Activated T-helper 17 cell treated with anti-CD3 and anti-CD28 coated beads, Interleukin-2, amount 50 U/mL, for 72 hours (primary cell): ENCODE measurements around the gene THAP6. TPM values are rescaled to one million over a fixed set of nuclear protein-coding genes. Genes with fewer than 3 reads are reported as not detected.
A peak's percentile ranks its signal among the peaks of the same experiment; 100 is the strongest.
"Not testable (repeated sequence)": the region's sequence is repeated elsewhere in the genome, so short reads cannot be mapped to it uniquely, and the experiment has no call there.

Source experiments
- ATAC-seq: fragments of 150-1000 bp; cut with Tn5 transposase; replicated peaks from 2 replicates; pipeline ENCODE4 v1.10.0; 2021; ENCODE audit warnings: mild to moderate bottlenecking, moderate library complexity
- H3K27ac Mint-ChIP-seq: one replicate; pipeline ENCODE4 v1.8.0; 2022; ENCODE audit warnings: mixed read lengths
- H3K27me3 Mint-ChIP-seq: one replicate; pipeline ENCODE4 v1.8.0; 2022; ENCODE audit warnings: mixed read lengths
- H3K36me3 Mint-ChIP-seq: one replicate; pipeline ENCODE4 v1.8.0; 2022; ENCODE audit warnings: low read depth, mild to moderate bottlenecking, mixed read lengths
- H3K4me1 Mint-ChIP-seq: one replicate; pipeline ENCODE4 v1.8.0; 2022; ENCODE audit warnings: mixed read lengths
- H3K4me3 Mint-ChIP-seq: one replicate; pipeline ENCODE4 v1.8.0; 2022; ENCODE audit warnings: mild to moderate bottlenecking, mixed read lengths
- H3K9me3 Mint-ChIP-seq: one replicate; pipeline ENCODE4 v1.8.0; 2022; ENCODE audit warnings: mixed read lengths
- total RNA-seq, 2 donors: library from RNA; stranded (reverse); gene quantifications; one replicate each; pipeline ENCODE4 v1.2.3, GENCODE V29; 2022

The THAP6 gene
- total RNA-seq, 2 donors from 2014 or later: 15.8 to 25.4 TPM

DNA sequence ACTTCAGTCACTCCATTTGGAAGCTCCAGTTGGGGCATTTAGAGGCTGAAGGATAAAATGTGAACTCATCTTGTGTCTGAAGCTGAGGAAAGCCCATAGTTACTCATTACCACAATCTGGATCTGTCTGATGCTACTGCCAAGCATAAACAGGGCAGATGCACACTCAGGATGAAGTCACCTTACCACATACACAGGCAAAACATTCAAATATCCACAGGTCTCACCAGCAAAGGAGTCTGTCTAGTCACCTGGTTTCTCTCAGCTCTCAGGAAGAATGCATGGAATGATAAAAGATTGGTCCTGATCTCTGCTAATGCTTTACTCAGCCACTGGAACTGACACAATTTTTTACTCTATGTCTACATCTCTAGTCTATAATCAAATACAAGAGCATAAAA, 28.6 kb downstream of the THAP6 start:
- Mint-ChIP-seq H3K4me3 (no peak overlapping the region), H3K4me1 (no peaks in the 10 kb centered on the region), H3K27me3 (no peaks in the 10 kb centered on the region), H3K36me3 (peaks cover 14% of the 10 kb centered on the region), H3K9me3 (no peaks in the 10 kb centered on the region), H3K27ac (no peak overlapping the region)
- ATAC-seq: peak; percentile 97

DNA sequence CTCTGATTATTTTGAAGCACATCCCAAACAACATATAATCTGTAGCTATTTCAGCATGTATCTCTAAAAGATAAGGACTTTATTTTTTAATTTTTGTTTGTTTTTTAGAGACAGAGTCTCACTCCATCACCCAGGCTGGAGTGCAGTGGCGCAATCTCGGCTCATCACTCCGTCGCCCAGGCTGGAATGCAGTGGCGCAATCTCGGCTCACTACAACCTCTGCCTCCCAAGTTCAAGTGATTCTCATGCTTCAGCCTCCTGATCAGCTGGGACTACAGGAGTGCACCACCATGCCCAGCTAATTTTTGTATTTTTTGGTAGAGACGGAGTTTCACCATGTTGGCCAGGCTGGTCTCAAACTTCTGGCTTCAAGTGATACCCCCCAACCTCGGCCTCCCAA, 29.9 kb downstream of the THAP6 start:
- H3K27me3 Mint-ChIP-seq, H3K4me3 Mint-ChIP-seq, H3K9me3 Mint-ChIP-seq, ATAC-seq, H3K4me1 Mint-ChIP-seq: not testable (repeated sequence)
- Mint-ChIP-seq H3K27ac (peak overlapping the region; percentile 36), H3K36me3 (peaks cover 14% of the 10 kb centered on the region)

- H3K4me3 Mint-ChIP-seq: no peak overlapping the region
Observed at GRCh38 chr4:75544870-75545269, 30.6 kb downstream of the THAP6 start.

GRCh38 chr4:75545526-75545925, 31.3 kb downstream of the THAP6 start:
- H3K4me3 Mint-ChIP-seq: no peak overlapping the region
- H3K9me3 Mint-ChIP-seq: no peaks in the 10 kb centered on the region
- peaks cover 6% of the 10 kb centered on the region for H3K4me1 Mint-ChIP-seq
- H3K27ac Mint-ChIP-seq: no peak overlapping the region
- ATAC-seq: no peak
- H3K36me3 Mint-ChIP-seq: peaks cover 14% of the 10 kb centered on the region
- H3K27me3 Mint-ChIP-seq: no peaks in the 10 kb centered on the region

More at GRCh38 chr4:75544870-75545269, 30.6 kb downstream of the THAP6 start:
- Mint-ChIP-seq H3K36me3 (peaks cover 14% of the 10 kb centered on the region), H3K27ac (peak overlapping the region; percentile 36), H3K4me1 (peaks cover 6% of the 10 kb centered on the region), H3K27me3 (no peaks in the 10 kb centered on the region), H3K9me3 (no peaks in the 10 kb centered on the region)
- ATAC-seq: no peak

DNA sequence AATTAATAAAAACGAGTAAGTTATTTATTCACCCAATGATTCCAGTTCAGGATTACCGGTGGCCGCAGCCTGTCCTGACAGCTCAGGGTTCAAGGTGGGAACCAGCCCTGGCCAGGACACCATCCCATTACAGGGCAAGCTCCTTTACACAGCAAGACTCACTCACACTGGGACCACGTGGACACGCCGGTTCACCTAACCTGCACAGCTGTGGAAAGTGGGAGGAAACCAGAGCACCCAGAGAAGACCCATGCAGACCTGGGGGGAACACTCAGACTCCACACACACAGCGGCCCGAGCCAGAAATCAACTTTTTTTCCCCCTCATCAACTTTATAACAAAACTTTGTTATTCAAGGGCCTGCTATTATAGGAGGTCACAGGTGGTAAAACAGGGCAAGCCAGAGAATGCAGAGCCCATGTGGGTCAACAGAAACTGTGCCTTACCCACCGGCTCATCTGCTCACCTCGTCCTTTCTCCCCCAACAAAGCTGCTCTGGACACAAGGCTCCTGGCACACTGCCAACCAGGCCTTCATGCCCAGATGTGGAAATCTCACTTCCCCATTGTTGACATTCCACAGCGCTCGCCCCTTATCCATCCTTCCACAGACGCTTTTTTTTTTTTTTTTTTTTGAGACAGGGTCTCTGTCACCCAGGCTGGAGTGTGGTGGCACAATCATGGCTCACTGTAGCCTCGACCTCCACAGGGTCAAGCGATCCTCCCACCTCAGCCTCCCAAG, 33.5 kb downstream of the THAP6 start:
- peaks cover 6% of the 10 kb centered on the region for H3K36me3 Mint-ChIP-seq
- ATAC-seq: no peak
- no peaks in the 10 kb centered on the region for H3K27me3 Mint-ChIP-seq
- no peak overlapping the region for H3K27ac Mint-ChIP-seq
- H3K4me1 Mint-ChIP-seq: peaks cover 6% of the 10 kb centered on the region
- no peak overlapping the region for H3K4me3 Mint-ChIP-seq
- no peaks in the 10 kb centered on the region for H3K9me3 Mint-ChIP-seq

GRCh38 chr4:75549019-75549418, 34.7 kb downstream of the THAP6 start:
- Mint-ChIP-seq H3K4me3 (no peak overlapping the region), H3K36me3 (peaks cover 6% of the 10 kb centered on the region), H3K27ac (no peak overlapping the region), H3K27me3 (no peaks in the 10 kb centered on the region), H3K4me1 (peaks cover 6% of the 10 kb centered on the region), H3K9me3 (no peaks in the 10 kb centered on the region)
- ATAC-seq: no peak

- no peak overlapping the region for H3K27ac Mint-ChIP-seq
- H3K4me3 Mint-ChIP-seq: no peak overlapping the region
- H3K4me1 Mint-ChIP-seq: peaks cover 12% of the 10 kb centered on the region
- H3K27me3 Mint-ChIP-seq: peaks cover 3% of the 10 kb centered on the region
- no peaks in the 10 kb centered on the region for H3K9me3 Mint-ChIP-seq
- ATAC-seq: no peak
- no peaks in the 10 kb centered on the region for H3K36me3 Mint-ChIP-seq
Observed at GRCh38 chr4:75552452-75552851, 38.2 kb downstream of the THAP6 start.

DNA sequence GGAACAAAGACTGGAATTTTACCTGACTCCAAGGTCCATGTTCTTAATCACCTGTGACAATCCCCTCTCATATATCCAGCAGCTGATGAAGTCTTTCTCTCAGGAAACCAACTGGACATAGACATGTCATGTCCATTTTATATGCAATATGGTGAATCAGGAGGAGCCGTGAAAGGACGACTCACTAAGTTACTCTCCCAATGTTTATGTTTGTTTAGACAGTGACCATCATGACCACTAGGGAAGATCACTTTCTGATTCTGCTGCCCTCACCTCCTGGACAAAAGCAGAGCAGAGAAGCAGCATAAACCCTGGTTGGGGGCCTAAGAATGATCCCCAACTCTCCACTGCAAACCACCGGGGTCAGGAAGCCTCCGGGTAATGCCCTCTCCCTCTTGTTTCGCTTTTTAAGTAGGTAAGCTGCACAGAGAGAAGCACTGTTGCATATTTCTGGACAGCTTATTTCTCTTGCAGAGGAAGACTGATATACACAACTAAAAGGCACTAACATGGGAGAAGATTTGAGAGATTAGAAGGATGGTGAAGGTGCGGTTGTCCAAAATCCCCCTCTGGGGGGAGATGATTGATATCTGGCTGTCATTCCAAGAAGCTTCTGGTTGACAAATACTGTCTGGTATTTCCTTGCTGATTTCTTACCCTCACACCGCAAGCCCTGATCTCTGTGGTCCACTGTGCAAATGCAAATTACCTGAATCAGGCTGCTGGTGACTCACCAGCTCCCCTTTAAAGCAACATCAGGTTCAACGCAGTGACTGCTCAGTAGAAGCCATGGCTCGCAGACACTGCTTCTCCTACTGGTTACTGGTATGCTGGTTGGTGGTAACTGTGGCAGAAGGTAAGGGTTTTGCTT, 41.3 kb downstream of the THAP6 start, which contains the start of gene ODAPH:
Gene ODAPH, plus strand, starts transcription at position 773 of the 871 bp plus-strand sequence. Its CDS starts 17 bp downstream, at position 790.
- ATAC-seq: peak; percentile 97
- H3K27me3 Mint-ChIP-seq: peaks cover 12% of the 10 kb centered on the region
- no peak within 1 kb of the TSS for H3K27ac Mint-ChIP-seq

GRCh38 chr4:75557696-75558095, 43.4 kb downstream of the THAP6 start:
- ATAC-seq: no peak
- peaks cover 6% of the 10 kb centered on the region for H3K4me1 Mint-ChIP-seq
- H3K27ac Mint-ChIP-seq: no peak overlapping the region
- H3K4me3 Mint-ChIP-seq: no peak overlapping the region
- peaks cover 15% of the 10 kb centered on the region for H3K27me3 Mint-ChIP-seq
- no peaks in the 10 kb centered on the region for H3K9me3 Mint-ChIP-seq
- no peaks in the 10 kb centered on the region for H3K36me3 Mint-ChIP-seq

More for the DNA sequence above, 41.3 kb downstream of the THAP6 start, which contains the start of gene ODAPH:
- H3K4me1 Mint-ChIP-seq: peaks cover 6% of the 10 kb centered on the region
- no peaks in the 10 kb centered on the region for H3K36me3 Mint-ChIP-seq
- H3K9me3 Mint-ChIP-seq: no peaks in the 10 kb centered on the region
- H3K4me3 Mint-ChIP-seq: peak within 1 kb of the TSS; percentile 49

GRCh38 chr4:75561789-75562188, 47.5 kb downstream of the THAP6 start:
- no peaks in the 10 kb centered on the region for H3K36me3 Mint-ChIP-seq

DNA sequence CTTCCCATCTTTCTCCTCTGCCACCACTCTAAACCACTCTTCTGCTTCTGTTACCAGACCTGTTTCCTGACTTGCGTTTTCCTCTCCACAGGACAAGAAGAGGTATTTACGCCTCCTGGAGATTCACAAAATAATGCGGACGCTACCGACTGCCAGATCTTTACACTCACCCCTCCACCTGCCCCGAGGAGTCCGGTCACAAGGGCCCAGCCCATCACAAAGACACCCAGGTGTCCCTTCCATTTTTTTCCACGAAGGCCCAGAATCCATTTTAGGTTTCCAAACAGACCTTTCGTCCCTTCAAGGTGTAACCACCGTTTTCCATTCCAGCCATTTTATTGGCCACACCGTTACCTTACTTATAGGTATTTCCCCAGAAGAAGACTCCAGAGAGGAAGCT, 49.8 kb downstream of the THAP6 start:
- H3K4me1 Mint-ChIP-seq: no peaks in the 10 kb centered on the region
- H3K9me3 Mint-ChIP-seq: no peaks in the 10 kb centered on the region
- no peak overlapping the region for H3K4me3 Mint-ChIP-seq
- no peak for ATAC-seq
- peaks cover 10% of the 10 kb centered on the region for H3K27me3 Mint-ChIP-seq
- no peak overlapping the region for H3K27ac Mint-ChIP-seq
- H3K36me3 Mint-ChIP-seq: no peaks in the 10 kb centered on the region

More at GRCh38 chr4:75561789-75562188, 47.5 kb downstream of the THAP6 start:
- H3K27ac Mint-ChIP-seq: no peak overlapping the region
- ATAC-seq: no peak
- no peaks in the 10 kb centered on the region for H3K4me1 Mint-ChIP-seq
- H3K4me3 Mint-ChIP-seq: no peak overlapping the region
- peaks cover 16% of the 10 kb centered on the region for H3K27me3 Mint-ChIP-seq
- no peaks in the 10 kb centered on the region for H3K9me3 Mint-ChIP-seq

- ATAC-seq: no peak
- no peaks in the 10 kb centered on the region for H3K36me3 Mint-ChIP-seq
- no peaks in the 10 kb centered on the region for H3K9me3 Mint-ChIP-seq
- H3K4me1 Mint-ChIP-seq: no peaks in the 10 kb centered on the region
- H3K27ac Mint-ChIP-seq: no peak overlapping the region
- H3K27me3 Mint-ChIP-seq: peaks cover 7% of the 10 kb centered on the region
- H3K4me3 Mint-ChIP-seq: no peak overlapping the region
Observed at GRCh38 chr4:75565481-75565880, 51.2 kb downstream of the THAP6 start.

GRCh38 chr4:75566911-75567310, 52.6 kb downstream of the THAP6 start:
- Mint-ChIP-seq H3K27ac (no peak overlapping the region), H3K27me3 (peaks cover 9% of the 10 kb centered on the region), H3K9me3 (no peaks in the 10 kb centered on the region), H3K36me3 (no peaks in the 10 kb centered on the region), H3K4me1 (no peaks in the 10 kb centered on the region), H3K4me3 (no peak overlapping the region)
- ATAC-seq: no peak

- Mint-ChIP-seq H3K27me3 (peaks cover 8% of the 10 kb centered on the region), H3K4me1 (no peaks in the 10 kb centered on the region), H3K36me3 (no peaks in the 10 kb centered on the region), H3K9me3 (no peaks in the 10 kb centered on the region), H3K27ac (no peak overlapping the region), H3K4me3 (no peak overlapping the region)
- no peak for ATAC-seq
Observed at GRCh38 chr4:75567725-75568124, 53.5 kb downstream of the THAP6 start.
